NCI-H187 treated with DMSO at 0.1 percent for 48 hours (cell line): ENCODE data around the gene UBAC2.
"Not testable (repeated sequence)": the region's sequence is repeated elsewhere in the genome, so short reads cannot be mapped to it uniquely, and the experiment has no call there.

ENCODE experiments used
- DNase-seq: peaks from one replicate; lab custom pipeline; 2025; lab: John Stamatoyannopoulos, UW

The UBAC2 gene

DNA sequence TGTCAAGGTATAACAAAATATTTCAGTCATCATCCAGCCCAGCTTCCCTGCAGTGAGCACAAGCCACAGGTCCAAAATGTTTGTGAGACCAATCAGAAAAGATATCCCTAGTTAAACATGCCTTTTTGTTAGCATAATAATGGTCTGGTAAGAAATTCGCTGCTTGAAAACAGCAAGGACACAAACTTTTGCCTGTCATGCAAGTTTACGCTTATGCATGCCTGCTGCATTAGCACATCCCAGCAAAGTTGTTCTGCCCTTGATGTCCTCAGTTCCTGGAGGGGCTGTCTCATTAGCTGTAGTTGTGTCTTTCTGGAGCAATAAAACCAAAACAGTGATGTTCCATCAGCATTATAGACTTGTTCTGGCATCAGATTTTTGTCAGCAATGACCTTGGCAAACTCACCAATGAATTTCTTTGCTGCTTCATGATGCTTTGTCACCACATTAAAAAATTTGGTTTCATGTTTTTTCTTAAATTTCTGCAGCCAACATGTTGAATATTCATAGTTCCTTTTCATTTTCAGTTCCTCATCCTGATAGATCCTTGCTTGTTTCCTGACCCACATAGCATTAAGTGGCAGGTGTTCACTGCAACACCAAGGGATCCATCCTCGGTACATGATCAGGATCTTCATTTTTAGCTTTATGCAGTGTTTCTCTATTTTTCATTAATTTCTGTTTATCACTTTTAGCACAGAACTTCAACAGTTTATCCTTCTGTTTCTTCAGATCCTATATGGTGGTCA lies 178.5 kb downstream of the UBAC2 start:
- DNase-seq, result no peak

DNA sequence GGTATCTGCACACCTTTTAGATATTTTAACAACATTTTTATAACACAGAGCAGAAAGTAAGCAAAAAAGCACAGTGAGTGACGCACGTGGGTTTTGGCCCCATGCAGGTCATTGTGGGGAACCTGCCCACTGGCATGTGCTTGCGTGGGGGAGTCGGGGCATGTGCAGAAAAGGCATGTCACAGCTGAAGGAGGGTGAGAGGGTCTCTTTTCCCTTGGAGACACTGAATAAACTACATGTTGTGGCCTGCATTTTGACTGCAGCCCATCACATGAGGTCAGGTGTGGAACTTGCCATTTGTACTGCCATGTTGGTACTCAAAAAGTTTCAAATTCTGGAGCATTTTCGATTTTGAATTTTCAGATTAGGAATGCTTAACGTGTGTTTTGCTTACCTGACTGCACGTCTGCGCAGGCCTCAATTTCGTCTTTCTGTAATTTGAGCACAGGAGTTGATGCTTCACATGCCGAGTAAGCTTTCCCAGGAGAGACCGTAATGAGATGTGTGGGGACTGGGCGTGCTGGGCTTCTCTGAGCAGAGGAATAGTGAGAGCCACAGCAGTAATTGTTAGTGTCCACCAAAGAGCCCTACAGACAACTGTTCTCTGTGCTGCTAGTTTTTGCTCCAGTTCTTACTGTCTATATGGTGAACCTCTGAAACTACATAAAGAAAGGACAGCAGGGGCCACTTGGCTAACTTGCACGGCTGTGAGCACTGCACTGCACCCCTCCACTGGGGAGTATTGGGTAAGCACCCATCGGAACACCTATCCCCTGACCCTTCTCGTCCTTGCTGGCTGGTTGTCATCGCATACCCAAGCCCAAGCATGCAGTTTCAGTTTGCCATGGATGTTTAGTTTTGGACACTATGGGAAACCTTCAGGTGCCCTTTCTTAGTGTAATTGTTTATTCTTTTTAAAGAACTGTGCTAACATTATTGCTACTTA lies 179.5 kb downstream of the UBAC2 start:
- DNase-seq, result peak; percentile 87

DNA sequence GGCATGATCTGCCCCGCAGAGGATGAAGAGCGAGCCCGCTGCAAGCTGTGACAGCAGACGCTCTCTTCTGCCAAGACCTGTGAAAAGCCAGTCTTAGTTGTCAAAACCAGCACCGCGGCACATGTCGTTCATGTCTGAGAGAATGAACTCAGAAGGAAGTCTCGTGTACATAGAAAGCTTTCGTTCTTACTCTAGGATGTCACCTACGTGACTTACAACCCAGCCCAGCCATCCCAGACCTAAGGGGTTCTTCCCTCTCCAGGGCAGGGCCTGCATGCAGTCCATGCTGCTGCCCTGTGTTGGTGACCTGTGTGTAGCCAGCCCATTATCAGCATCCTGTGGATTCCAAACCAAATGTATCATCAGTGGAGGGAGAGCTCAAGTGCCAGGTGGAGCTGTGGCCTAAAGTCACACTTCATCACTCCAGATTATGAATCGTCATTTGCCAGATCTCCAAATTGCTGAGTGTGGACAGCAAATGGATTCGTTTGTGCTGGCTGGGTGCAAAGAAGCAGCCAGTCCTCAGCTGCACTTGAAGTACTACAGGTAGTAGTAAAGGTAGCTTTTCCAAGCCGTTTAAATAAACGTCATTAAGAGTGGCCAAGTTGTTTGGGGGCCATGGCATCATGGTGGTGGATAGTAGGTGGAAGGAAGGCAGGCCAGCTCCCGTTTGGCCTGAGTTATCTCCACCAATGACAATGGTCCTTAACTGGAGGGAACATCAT lies 180.4 kb downstream of the UBAC2 start:
- DNase-seq, result no peak

DNA sequence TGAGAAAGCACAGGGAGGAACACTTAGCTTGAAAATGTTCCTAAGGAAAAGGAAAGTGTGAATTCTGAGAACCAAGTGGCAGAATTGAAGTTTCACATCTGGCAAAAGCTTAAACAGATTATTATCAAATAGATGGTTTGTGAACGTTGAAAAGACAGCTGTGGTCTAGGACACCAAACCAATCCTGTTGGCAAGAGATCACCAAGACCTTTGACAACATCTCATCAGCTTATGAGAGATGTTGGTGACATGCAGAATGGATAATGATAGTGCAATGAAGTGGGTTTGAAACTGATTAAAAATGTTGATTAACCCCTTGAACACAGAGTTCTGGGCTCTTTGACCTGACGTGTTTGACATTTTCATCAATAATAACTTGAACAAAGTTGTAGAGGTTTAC lies 181.1 kb downstream of the UBAC2 start:
- DNase-seq, result no peak

DNA sequence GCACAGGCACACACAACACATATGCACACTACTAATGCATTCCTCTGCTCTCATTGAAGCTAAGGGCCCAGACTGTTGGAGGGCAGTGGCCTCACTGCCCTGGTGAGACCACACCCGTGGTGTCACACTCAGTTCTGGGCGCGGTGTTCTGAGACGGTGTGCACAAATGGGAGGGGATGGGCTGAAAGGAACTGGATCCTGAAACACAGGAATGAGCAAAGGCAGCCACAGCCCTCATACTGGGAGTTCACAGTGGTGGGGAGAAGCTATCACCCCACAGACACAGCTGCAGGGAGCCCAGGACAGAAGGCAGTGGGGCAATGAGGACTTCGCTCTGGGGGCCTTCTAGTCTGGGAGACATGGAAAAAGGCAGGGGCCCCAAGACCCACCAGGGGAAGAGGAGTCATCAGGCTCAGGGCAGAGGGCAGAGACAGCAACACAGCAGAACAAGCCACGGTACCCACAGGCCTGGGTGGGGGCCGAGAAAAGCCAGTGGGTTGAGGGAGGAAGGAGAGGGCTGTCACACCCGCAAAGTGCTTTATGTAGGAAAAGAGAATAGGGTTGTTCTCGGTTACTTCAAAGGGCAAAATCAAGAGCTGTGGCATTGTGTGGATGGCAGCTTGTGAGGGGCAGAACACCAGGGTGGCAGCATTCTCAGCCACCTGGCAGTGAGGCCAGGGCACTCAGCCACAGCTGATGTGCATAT lies 181.9 kb downstream of the UBAC2 start:
- DNase-seq, result no peak

DNA sequence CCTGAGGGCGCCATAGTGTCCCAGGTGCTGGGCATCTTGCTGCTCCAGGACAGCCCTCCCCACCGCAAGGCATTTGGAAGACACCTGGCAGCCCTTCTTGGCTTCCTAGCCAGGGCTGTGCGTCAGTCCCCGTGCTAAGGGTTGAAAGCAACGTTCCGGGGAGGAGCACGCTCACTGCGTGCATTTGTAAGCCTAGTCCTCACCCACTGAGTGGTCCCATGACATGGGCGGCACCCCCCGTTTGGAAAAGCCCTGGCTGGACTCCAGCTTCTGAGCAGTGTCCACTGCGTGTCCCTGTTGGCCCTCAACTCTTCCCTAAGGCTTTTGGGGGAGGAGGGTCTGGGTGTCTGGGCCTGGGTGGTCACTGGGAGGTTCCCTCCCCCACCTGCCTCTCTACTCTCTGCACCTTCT lies 182.9 kb downstream of the UBAC2 start:
- DNase-seq, result no peak

DNA sequence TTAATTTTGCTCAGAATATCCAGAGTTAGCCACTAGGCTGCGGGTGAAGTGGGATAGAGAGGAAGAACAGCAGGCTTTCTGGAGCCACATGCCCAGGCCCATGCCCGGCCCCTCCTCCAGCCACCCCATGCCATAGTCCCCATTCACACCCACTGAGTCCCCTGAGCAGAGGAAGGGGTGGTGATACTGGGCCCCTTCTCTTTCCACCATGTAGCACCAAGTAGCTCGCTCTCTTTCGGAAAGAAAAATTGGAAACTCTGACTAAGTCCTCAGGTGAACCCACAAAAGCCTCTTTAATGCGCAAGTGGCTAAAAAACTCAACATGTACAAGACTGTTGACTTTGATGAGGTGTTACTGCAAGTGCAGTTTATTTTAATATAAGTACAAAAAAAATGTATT lies 183.3 kb downstream of the UBAC2 start:
- DNase-seq, result no peak

DNA sequence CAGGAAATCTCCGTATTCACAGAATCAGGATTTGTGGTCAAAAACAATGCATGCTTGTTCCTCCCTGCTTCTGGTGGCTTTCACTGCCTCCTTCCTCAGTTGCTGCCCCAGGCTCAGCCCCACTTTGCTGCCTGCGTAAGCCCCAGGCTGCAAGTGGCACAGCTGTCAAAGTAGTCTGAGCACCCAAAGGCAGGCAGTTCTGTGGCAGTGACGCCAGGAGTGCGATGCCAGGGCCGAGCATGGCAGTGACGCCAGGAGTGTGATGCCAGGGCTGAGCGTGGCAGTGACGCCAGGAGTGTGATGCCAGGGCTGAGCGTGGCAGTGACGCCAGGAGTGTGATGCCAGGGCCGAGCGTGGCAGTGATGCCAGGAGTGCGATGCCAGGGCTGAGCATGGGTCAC lies 183.8 kb downstream of the UBAC2 start:
- no peak for DNase-seq

DNA sequence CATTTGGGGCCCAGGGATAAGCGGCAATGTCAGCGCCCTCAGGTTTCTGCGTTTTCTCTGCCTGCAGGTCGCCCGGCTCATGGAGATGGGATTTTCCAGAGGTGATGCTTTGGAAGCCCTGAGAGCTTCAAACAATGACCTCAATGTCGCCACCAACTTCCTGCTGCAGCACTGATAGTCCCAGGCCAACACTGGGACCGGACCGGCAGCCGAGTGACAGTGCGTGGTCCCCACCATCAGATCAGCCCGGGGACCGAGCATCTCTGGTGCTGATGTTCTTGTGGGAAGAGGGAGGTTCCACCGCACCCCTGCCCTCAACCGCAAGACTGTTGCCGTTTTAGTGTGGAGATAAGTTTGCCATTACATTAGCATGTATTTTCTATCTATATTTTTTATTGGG lies 184.5 kb downstream of the UBAC2 start:
- no peak for DNase-seq

DNA sequence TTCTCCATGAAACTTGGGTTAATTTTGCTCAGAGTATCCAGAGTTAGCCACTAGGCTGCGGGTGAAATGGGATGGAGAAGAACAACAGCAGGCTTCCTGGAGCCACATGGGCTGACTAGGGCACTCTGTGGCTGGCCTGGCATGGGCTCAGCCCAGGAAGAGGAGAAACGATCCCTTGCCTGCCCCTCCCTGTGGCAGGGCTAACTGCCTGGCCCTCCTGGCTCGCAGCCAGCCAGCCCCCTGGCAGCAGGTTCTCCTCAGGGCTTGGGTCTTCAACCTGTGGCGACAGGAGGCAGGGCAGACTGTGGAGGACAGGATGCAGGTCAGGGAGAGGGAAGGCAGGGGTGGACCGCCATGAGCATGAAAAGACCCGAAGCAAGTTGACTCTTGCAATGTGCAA lies 185.3 kb downstream of the UBAC2 start:
- no peak for DNase-seq

DNA sequence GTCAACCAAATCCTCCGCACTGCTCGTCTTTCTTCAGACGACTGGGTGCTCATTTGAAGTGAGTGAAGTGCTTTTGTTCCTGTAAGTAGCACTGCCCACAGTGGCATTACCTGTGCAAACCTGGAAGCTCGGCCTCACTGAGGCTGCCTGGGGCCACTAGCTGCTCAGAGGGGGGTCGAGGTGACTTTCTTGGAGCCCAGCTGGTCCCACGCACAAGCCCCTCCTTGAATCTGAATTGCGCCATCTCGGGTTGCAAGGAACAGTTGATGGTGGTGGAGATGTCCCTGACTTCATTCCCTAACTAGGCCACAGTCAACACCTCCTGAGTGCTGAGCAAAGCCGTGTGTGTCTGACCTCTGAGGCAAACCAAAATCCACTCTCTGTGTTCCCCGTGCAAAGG lies 185.8 kb downstream of the UBAC2 start:
- DNase-seq, result peak; percentile 76

DNA sequence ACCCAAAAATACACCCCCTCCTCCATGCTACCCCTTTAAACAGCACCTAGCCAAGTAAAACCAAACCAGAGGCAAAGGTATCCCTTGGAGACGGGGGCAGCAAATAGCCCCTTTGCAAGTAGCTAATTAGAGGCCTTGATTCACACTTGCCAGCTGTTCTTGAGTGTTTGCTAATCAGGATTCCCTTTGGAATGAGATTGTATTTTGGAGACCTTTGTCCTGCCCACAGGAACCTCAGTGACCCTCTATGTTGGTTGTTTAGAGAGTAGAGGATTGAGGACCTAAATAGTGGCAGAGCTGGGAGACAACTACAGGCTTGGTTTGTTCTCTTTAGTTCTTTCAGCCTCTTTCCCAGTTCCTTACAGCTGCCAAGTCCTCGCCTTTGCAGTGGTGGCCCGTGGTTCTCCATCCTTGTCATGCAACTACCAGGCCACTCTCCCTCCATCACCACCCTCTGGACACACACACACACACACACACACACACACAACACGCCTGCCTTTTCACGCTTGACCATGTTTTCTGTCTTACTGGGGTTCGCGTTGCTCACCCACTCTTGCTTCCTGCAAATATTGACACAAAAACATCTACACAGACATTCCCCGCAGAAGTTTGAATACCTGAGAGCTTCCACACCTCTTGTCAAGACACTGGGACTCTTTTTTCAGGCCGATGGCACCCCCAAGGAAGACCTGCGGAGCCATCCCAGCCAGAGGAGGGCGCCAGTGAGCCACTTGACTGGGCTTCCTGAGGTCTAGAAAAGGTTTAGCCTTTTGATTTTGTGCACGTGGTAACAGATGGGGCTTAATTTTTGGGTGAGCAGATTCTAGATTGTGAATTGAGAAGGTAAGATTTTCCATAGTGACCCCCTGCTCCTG lies 186.5 kb downstream of the UBAC2 start:
- no peak for DNase-seq

DNA sequence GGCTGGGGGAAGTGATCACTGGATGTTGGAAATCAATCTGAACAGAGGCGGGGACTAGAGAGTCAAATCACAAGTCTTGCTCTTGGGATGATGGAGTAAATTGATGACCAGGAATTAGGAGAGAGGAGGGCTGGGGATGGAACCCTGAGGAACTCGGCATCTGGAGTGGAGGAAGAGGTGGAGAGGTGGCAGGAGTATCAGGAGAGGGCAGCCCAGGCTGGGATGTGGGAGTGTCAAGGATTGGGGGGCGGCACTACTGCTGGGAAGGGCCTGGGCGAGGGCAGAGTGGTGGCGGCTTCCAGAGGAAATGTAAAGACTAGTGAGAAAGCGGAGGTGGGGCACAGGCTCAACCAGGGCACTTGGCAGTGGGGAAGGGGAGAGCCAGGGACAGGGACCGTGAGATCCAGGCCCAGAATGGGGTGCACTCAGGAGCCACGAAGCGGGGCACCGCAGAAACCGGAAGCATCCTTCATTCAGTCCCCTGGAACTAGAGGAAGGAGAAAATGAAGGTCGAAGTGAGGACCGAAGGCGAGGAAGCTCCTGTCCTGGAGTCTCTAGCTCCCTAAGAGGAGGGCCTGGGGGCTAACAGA lies 187.8 kb downstream of the UBAC2 start:
- DNase-seq, result no peak

DNA sequence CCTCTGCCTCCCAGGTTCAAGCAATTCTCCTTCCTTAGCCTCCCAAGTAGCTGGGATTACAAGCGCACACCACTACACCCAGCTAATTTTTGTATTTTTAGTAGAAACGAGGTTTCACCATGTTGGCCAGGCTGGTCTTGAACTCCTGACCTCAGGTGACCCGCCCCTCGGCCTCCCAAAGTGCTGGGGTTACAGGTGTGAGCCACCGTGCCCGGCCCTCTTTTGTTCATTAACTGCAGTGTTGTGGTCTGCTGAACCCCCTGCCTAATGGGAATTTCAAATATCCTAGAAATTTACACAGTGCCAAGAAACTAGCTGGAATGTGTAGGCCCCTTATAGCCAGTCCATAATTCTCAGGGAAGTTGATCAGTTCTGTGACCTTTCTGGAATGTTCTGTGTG lies 188.4 kb downstream of the UBAC2 start:
- DNase-seq, result not testable (repeated sequence)

DNA sequence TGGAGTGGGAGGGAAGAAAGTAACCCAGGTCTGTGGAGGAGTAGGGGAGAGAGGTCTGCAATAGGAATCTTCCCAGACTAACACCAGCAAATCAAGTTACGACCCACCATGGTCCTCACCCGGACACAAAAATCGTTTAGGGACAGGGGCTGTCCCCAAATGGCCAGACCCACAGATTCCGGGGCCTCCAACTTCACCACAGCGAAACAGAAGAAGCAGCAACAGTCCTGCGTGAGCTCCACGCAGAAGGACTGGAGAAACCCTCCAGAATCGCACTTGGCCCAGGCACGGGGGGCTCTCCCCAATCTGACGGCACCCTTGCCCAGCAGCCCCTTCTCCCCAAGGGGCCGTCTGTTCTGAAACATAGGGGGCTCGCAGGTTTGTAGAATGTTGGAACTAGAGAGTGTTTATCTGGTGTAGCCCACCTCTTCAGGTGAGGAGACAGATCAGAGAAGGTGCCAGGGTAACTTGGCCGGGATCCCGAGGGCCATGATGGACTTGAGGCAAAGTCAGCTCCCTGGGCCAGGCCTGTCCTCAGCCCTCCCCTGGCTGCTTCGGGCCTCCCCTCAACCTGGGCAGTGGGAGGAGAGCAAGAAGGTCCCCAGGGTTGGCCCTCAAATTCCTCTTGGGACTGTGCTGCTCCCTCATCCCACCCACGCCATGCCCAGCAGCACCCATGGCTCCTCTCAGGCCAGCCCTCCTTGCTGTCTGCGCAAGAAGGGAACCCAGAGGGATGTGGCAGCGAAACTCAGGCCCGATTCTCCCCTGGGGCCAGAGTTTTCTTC lies 189.1 kb downstream of the UBAC2 start:
- DNase-seq, result no peak

DNA sequence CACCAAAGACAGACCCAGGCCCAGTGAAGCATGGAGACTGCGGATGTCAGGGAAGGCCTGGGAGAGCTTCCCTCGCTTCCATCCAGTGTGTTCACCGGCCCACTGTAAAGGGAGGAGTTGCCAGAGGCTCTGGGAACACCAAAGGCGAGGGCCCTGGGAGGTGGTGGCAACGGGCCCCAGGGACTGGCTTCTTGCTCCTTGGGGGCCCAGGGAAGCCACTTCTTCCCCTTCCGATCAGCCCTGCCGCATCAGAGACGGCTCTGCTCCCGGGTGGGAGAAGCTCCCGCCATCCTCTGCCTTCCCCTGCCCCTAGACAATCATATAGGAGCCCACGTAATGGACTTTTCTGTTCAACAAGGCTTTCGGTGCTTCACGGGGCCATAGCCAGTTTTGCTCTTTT lies 189.9 kb downstream of the UBAC2 start:
- no peak for DNase-seq

DNA sequence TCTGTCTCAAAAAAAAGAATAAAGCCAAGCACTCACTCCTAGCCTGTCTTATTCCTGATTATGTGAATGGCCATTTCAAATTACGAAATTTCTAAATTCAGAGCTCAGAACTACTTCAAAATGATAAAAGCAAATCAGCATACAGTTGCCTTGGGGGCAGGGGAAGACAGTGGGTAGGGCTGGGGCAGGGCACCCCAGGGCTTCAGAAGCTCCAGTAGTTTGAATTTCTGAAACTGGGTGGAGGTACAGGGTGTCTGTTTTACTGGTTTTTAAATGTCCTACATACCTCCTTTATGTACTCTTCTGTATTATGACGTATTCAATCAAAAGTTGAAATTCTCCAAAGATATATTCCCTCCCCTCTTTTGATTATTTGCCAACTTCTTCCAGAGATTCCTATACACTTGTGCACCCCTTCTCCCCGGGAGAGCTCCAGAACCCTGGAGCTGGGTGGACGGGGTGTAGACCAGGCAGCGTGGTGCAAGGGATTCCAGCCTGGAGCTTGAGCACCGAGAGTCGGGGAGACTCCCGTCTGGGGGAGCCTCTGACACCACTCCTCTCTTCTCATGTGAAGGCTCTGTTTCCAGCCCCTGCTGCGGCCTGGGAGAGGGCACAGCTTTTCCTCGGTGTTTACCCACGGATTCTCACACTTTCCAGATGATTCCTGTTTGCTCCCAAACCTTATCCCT lies 191.3 kb downstream of the UBAC2 start:
- DNase-seq, result no peak

DNA sequence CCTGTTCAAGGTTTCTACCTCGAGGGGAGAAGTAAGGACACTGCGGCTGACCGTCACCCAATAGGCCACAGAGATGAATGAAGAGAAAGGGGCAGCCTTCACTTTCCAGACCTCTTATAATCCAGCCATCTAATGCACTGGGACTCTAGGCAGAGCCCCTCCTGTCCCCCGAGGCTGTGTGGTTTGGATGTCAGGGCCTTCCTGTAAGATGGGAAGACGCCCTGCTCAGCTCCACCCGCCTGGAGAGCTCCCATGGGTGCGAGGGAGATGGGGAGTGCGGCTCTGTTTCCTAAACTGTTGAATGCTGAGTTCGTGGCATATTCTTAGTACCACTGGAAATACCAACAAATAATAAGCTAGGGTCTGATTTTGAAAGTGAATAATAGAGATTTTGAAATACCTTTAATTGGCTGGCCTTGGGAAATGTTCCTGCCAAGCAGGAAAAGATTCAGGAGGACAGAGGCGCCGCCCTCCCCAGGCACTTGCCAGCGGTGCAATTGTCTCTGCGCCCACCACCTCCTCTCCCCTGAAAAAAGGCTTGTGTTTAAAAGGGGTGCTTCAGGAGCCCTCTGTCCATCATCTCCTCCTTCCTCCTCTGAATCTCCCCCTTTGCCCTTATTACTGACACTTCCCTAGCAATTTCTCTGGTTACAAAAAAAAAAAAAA lies 191.9 kb downstream of the UBAC2 start:
- DNase-seq, result no peak

DNA sequence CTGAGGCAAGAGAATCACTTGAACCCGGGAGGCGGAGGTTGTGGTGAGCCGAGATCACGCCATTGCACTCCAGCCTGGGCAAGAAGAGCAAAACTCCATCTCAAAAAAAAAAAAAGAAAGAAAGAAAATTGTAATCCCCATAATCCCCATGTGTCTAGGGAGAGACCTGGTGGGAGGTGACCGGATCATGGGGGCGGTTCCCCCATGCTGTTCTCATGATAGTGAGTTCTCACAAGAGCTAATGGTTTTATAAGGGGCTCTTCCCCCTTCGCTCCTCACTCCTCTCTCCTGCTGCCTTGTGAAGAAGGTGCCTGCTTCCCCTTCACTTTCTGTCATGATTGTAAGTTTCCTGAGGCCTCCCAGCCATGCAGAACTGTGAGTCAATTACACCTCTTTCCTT lies 192.7 kb downstream of the UBAC2 start:
- not testable (repeated sequence) for DNase-seq
